Effector CD4-positive, alpha-beta T cell (primary cell): Measurements from ENCODE around the gene AKR1B15.

Experiments
- DNase-seq: peaks from one replicate; pipeline ENCODE4 v3.0.0-alpha.2; 2020

Gene AKR1B15

DNA sequence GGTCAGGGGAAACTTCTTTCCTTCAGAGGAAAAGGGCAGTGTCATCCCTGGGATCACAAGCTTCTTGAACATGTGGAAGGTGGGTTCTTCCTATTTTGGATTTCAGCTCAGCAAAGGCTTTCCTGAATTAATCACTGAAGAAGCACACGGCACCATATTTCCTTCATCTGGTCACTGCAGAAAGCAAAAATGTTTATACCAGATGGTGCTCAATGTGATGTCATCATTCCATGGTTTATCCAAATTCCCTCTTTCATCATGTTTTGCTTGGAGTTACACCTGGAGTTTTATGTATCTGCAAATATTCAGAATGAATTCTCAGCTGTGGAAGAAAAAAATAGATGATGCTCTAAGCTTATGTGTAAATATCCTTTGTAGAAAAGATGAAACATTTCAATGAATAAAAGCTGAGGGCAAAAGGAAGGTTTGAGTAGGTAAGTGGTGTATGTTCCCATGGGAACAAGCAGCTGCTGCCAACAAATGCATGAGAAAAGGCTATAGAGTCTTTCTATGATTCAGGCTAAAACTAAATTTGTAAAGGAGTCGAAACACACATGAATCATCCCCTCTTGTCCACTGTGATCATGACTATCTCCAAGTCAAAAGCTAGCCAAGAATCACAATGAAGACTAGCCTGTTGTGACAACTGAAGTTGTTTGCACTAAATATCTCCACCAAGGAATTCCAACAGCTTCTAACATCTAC lies 70.9 kb downstream of the AKR1B15 start:
- DNase-seq = no peak

DNA sequence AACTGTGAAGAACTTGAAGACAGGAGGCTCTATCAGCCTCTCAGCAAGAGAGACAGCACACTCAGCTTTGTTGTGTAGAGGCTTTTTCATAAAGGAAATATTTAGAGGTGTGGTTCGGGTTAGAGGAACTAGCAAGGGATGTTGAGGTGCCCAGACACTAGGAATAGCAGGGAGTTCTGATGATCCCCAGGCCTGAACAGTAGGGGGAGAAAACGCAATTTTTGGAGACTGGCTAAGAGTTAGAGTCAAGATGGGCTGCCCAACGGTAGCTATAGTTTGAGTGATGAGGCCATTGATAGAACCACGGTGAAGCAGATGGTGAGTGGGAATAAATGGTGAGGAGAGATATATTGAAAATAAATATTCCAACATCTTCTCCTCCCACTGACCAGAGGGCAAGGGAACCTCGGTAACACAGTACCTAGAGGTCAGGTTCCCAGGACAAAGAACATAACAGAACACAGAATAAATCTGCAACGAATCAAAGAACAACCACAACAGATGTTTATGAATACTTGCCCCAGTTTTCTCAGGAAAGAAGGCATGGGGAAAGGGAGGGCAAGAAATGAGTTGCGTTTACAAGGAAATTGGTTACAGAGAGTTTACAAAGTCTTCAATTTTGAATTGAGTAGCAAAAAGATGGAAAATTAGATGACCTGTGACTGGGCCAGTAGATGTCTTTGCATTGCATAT lies 73.5 kb downstream of the AKR1B15 start:
- no peak for DNase-seq

DNA sequence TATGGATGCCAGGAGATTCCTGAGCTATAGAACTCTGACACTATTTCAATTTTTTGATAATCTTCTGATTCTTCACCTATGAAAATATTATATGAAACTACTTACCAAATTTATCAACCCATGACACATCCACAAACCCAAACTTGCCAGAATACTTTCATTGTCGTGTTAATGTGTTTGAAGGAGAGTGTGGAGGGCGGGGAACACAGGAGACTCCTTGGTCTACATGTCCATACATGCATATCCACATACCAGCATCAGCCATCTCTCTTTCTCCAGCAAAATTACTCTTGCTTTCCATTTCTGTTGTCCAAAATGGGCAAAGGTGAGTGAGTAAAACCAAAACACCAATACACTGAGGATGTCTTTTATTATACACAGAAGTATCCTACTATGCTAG lies 74.3 kb downstream of the AKR1B15 start:
- no peak for DNase-seq

DNA sequence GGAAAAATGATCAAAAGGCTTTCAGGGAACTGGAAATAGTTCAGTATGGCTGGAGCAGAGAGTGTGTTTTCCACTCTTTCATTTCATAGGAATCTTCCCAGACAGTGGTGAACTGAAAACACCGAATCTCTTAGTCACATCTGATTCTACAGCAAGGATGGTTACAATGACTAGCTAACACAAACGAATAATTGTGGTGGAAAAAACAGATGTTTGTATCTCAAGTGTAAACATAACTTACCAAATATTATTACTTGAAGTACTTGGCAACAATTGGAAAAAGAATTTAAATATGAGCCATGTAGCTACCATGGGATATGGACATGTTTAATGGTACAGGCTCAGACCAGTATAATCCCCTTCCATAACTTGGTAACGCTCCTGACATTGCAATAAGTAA lies 76.6 kb downstream of the AKR1B15 start:
- DNase-seq = no peak

DNA sequence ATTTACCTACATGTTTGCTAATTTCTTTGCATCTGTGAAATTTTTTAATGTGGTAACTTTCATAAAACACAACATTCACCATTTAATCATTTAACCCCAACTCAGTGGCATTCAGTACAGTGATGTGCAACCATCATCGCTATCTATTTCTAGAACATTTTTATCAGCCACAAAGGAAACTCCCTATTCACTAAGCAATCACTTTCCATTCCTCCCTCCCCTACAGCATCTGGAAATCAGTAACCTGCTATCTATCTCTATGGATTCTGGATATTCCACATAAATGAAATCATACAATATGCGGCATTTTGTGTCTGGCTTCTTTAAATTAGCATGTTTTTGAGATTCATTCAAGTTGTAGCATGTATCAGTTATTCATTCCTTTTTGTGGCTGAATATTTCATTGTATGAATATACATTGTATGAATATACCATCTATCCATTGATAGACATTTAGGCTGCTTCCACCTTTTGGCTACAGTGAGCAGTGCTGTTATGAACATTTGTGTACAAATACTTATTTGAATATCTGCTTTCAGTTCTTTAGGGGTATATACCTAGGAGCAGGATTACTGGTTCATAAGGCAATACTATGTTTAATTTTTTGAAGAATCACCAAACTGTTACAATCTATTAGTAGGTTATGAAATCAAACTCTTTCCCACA lies 78.3 kb downstream of the AKR1B15 start:
- DNase-seq = no peak

- DNase-seq = no peak
These were observed 78.9 kb downstream of the AKR1B15 start for GRCh38 chr7:134627775-134628153.

GRCh38 chr7:134629445-134629844 lies 80.5 kb downstream of the AKR1B15 start:
- no peak for DNase-seq
